Dendritic cell treated with granulocyte-macrophage colony-stimulating factor and Interleukin-4, amounts not matched to agents 40 ng/mL and 50 ng/mL, for 4 days (primary cell): ENCODE results near the gene TRUB2.
"Not testable (repeated sequence)": the region's sequence is repeated elsewhere in the genome, so short reads cannot be mapped to it uniquely, and the experiment has no call there.

Source experiments
- H3K27ac Mint-ChIP-seq: one replicate; pipeline ENCODE4 v1.8.0; 2022; ENCODE audit warnings: mild to moderate bottlenecking, mixed read lengths
- H3K27me3 Mint-ChIP-seq: one replicate; pipeline ENCODE4 v1.8.0; 2022; ENCODE audit warnings: mild to moderate bottlenecking, mixed read lengths
- H3K36me3 Mint-ChIP-seq: one replicate; pipeline ENCODE4 v1.8.0; 2022; ENCODE audit warnings: low read depth, mixed read lengths
- H3K4me1 Mint-ChIP-seq: one replicate; pipeline ENCODE4 v1.8.0; 2022; ENCODE audit warnings: low read depth, mixed read lengths
- H3K4me3 Mint-ChIP-seq: one replicate; pipeline ENCODE4 v1.8.0; 2022; ENCODE audit warnings: mild to moderate bottlenecking, moderate library complexity, mixed read lengths
- H3K9me3 Mint-ChIP-seq: one replicate; pipeline ENCODE4 v1.8.0; 2022; ENCODE audit warnings: mixed read lengths
- intact Hi-C: fragments of 100-400 bp; cut with micrococcal nuclease; formaldehyde crosslinking; loops from one replicate; pipeline ENCODE4 v1.15.0; 2022

TRUB2 gene

GRCh38 chr9:128355451-128355850 lies 33.2 kb upstream of the TRUB2 start:
- H3K36me3 Mint-ChIP-seq, result peaks cover 83% of the 10 kb centered on the region
- intact Hi-C loops, result no loop called here
- H3K4me1 Mint-ChIP-seq, result no peaks in the 10 kb centered on the region
- H3K27me3 Mint-ChIP-seq, result no peaks in the 10 kb centered on the region
- no peak overlapping the region for H3K27ac Mint-ChIP-seq
- no peak overlapping the region for H3K4me3 Mint-ChIP-seq
- no peaks in the 10 kb centered on the region for H3K9me3 Mint-ChIP-seq

DNA sequence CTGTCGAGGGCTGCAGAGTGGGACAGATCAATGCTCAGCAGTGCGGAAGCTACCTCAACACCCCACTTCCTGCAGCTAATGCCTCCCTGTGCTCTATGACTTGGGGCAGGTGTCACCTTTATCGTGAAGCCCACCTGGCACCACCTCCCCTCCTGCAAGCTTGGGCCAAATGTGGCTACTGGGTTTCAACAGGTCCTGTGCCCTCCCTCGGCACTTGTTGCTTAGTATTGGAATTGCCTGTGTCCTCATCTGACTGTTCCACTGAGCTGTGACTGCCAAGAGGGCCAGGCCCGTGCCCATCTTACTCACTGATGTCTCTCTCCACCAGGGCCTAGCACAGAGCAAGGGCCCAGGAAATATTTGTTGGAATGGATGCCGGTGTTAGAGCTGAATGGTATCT lies 27.5 kb upstream of the TRUB2 start:
- no peak overlapping the region for H3K4me3 Mint-ChIP-seq
- no peaks in the 10 kb centered on the region for H3K27me3 Mint-ChIP-seq
- H3K36me3 Mint-ChIP-seq, result peaks cover 93% of the 10 kb centered on the region
- no peaks in the 10 kb centered on the region for H3K4me1 Mint-ChIP-seq
- no peaks in the 10 kb centered on the region for H3K9me3 Mint-ChIP-seq
- H3K27ac Mint-ChIP-seq, result no peak overlapping the region
- intact Hi-C loops, result no loop called here

GRCh38 chr9:128349125-128349524 lies 26.9 kb upstream of the TRUB2 start:
- Mint-ChIP-seq H3K4me3 (no peak overlapping the region), H3K9me3 (no peaks in the 10 kb centered on the region), H3K27me3 (no peaks in the 10 kb centered on the region), H3K27ac (no peak overlapping the region), H3K4me1 (no peaks in the 10 kb centered on the region), H3K36me3 (peaks cover 95% of the 10 kb centered on the region)
- intact Hi-C loops, result no loop called here

- no peaks in the 10 kb centered on the region for H3K27me3 Mint-ChIP-seq
- H3K27ac Mint-ChIP-seq, result no peak overlapping the region
- intact Hi-C loops, result no loop called here
- H3K4me3 Mint-ChIP-seq, result no peak overlapping the region
- peaks cover 7% of the 10 kb centered on the region for H3K4me1 Mint-ChIP-seq
- H3K9me3 Mint-ChIP-seq, result no peaks in the 10 kb centered on the region
- peaks cover 75% of the 10 kb centered on the region for H3K36me3 Mint-ChIP-seq
Observed at GRCh38 chr9:128344931-128345605, 22.8 kb upstream of the TRUB2 start.

GRCh38 chr9:128343855-128344254 lies 21.6 kb upstream of the TRUB2 start:
- peaks cover 7% of the 10 kb centered on the region for H3K4me1 Mint-ChIP-seq
- H3K27ac Mint-ChIP-seq, result no peak overlapping the region
- H3K4me3 Mint-ChIP-seq, result no peak overlapping the region
- intact Hi-C loops, result no loop called here
- no peaks in the 10 kb centered on the region for H3K9me3 Mint-ChIP-seq
- no peaks in the 10 kb centered on the region for H3K27me3 Mint-ChIP-seq
- H3K36me3 Mint-ChIP-seq, result peaks cover 63% of the 10 kb centered on the region

DNA sequence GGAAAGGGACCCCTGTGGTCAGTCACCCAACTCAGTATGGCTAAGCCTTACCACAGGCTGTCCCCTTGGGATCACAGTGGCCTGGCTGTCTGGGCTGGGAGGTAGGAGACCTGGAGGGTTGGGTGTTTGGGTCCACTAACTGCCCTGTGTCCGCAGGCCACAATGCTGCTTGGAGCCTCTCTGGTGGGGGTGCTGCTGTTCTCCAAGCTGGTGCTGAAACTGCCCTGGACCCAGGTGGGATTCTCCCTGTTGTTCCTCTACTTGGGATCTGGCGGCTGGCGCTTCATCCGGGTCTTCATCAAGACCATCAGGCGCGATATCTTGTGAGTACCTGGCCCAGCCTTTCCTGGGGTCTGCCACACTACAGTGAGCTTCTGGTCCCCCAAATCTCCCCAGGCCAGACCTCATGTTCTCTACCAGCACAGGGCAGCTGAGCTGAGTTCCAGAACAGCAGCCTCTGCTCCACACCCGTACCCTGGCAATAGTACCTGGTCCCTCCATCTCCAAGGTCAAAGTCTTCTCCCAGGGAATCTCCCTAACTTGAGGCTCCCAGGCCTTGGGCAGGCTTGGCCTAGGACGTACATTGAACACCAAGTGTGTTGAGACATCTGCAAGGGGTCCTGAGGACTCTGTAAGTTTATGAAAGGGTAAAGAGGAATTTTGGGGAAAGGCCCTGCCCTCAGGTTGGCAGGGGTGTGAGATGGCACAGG lies 20.9 kb upstream of the TRUB2 start:
- Mint-ChIP-seq H3K4me3 (no peak overlapping the region), H3K27ac (no peak overlapping the region), H3K4me1 (peaks cover 7% of the 10 kb centered on the region), H3K27me3 (no peaks in the 10 kb centered on the region), H3K9me3 (no peaks in the 10 kb centered on the region), H3K36me3 (peaks cover 55% of the 10 kb centered on the region)
- intact Hi-C loops, result no loop called here

DNA sequence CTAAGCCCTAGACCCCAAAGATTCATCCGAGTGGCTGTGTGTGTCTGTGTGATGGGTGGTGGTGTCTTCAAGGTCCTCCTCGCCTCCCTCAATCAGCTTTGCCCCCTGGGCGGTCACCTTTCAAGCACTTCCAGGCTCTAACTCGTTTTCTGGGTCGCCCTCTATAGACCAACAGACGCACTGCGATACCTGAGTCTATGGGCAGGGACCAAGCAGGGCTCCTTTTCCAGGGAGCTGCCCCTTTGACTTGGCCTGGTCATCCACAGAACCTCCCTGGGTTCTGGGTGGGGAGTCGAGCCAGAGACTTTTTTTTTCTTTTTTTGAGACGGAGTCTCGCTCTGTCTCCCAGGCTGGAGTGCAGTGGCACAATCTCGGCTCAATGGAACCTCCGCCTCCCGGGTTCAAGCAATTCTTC lies 19.2 kb upstream of the TRUB2 start:
- Mint-ChIP-seq H3K36me3 (peaks cover 39% of the 10 kb centered on the region), H3K27ac (peak overlapping the region; percentile 89), H3K9me3 (no peaks in the 10 kb centered on the region), H3K4me3 (peak overlapping the region; percentile 94), H3K27me3 (no peaks in the 10 kb centered on the region), H3K4me1 (peaks cover 7% of the 10 kb centered on the region)
- intact Hi-C loops, result no loop called here

- peak overlapping the region; percentile 89 for H3K27ac Mint-ChIP-seq
- intact Hi-C loops, result loop anchor here (1.0 kb wide), 1 partner anchor 19 kb away; the partner anchor contains the start of genes COQ4 and TRUB2
- H3K36me3 Mint-ChIP-seq, result peaks cover 33% of the 10 kb centered on the region
- H3K27me3 Mint-ChIP-seq, result no peaks in the 10 kb centered on the region
- H3K4me1 Mint-ChIP-seq, result peaks cover 7% of the 10 kb centered on the region
- H3K4me3 Mint-ChIP-seq, result peak overlapping the region; percentile 94
- no peaks in the 10 kb centered on the region for H3K9me3 Mint-ChIP-seq
Observed at GRCh38 chr9:128340691-128341434, 18.6 kb upstream of the TRUB2 start.

DNA sequence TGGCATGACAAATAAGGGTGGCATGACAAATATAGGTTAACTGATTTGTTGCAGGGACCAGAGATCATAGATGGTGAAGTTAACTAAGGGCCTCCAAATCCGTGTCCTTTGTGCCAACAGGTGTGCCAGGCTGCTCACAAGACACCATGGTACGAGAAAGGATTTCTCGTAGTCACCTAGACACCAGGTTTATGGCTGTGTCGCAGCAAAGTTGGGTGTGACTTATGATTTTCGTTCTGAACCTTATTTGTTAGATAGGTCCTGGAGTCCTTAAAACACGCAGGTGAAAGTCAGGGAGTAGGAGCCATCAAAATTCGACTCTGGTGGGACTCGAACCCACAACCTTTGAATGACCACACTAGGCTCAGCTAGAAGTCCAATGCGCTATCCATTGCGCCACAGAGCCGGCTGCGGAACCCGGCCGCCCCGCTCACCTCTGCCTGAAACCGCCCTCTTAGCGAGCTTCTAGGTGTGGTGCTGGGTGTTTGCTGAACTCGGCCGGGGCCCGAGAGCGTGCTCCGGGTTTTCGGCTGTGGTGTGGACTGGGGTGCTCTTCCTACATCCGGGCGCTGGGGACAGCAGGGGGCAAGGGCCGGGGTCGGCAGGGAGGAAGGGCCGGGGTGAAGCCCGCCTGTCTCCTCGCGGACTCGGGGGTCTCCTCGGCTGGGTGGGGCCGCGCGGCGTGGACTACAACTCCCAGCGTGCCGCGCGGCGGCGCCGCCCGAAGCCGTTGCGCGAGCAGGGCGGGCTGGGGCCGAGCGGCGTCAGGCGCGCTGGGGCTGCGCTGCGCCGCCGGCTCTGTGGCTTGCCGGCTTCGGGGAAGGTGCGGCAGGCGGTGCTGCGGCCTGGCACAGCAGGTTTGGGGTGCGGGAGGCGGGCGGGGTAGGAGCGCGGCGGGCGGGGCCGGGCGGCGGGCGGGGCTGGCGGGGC lies 17.8 kb upstream of the TRUB2 start, which contains the start of gene SLC27A4:
SLC27A4 (plus strand) TSS at position 767 of the 930 bp plus-strand sequence. CDS start 2,606 bp downstream, outside the sequence.
- intact Hi-C loops, result loop anchor here (1.0 kb wide), 1 partner anchor 18 kb away; the partner anchor contains the start of genes COQ4 and TRUB2
- no peaks in the 10 kb centered on the region for H3K27me3 Mint-ChIP-seq
- H3K4me3 Mint-ChIP-seq, result peak within 1 kb of the TSS; percentile 94
- H3K4me1 Mint-ChIP-seq, result peaks cover 7% of the 10 kb centered on the region
- H3K9me3 Mint-ChIP-seq, result no peaks in the 10 kb centered on the region
- H3K27ac Mint-ChIP-seq, result peak within 1 kb of the TSS; percentile 89
- peaks cover 30% of the 10 kb centered on the region for H3K36me3 Mint-ChIP-seq

GRCh38 chr9:128338852-128339614 lies 16.8 kb upstream of the TRUB2 start:
- H3K9me3 Mint-ChIP-seq, intact Hi-C loops, H3K27me3 Mint-ChIP-seq, H3K4me1 Mint-ChIP-seq, H3K27ac Mint-ChIP-seq, H3K4me3 Mint-ChIP-seq: not testable (repeated sequence)
- peaks cover 30% of the 10 kb centered on the region for H3K36me3 Mint-ChIP-seq

- Mint-ChIP-seq H3K36me3 (peaks cover 30% of the 10 kb centered on the region), H3K9me3 (no peaks in the 10 kb centered on the region), H3K4me1 (peaks cover 7% of the 10 kb centered on the region), H3K27ac (no peak overlapping the region), H3K27me3 (no peaks in the 10 kb centered on the region), H3K4me3 (no peak overlapping the region)
- intact Hi-C loops, result no loop called here
Observed at GRCh38 chr9:128337936-128338335, 15.7 kb upstream of the TRUB2 start.

- intact Hi-C loops, result no loop called here
- H3K27ac Mint-ChIP-seq, result no peak overlapping the region
- no peaks in the 10 kb centered on the region for H3K27me3 Mint-ChIP-seq
- no peak overlapping the region for H3K4me3 Mint-ChIP-seq
- H3K9me3 Mint-ChIP-seq, result no peaks in the 10 kb centered on the region
- H3K36me3 Mint-ChIP-seq, result peaks cover 46% of the 10 kb centered on the region
- H3K4me1 Mint-ChIP-seq, result no peaks in the 10 kb centered on the region
Observed at GRCh38 chr9:128335914-128336313, 13.7 kb upstream of the TRUB2 start.

DNA sequence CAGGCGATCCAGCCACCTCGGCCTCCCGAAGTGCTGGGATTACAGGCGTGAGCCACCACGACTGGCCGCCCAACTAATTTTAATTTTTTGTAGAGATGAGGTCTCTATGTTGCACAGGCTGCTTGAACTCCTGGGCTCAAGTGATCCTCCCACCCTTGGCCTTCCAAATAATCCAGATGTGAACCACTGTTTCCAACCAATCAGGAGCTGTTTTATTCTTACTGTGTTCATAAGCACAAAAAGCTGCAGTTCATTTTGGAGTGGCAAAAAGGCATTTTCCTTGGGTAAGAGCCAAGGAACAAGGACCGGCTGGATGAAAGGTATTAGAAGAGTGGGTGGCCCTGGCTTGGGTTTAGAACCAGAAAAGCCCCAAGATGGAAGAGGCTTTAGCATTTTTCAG lies 12.9 kb upstream of the TRUB2 start:
- Mint-ChIP-seq H3K27me3 (no peaks in the 10 kb centered on the region), H3K4me1 (no peaks in the 10 kb centered on the region), H3K9me3 (no peaks in the 10 kb centered on the region), H3K4me3 (no peak overlapping the region), H3K27ac (no peak overlapping the region), H3K36me3 (peaks cover 49% of the 10 kb centered on the region)
- intact Hi-C loops, result no loop called here
